WTC11 (cell line): ENCODE results near the gene SERTAD1. TPM values are rescaled to one million over a fixed set of nuclear protein-coding genes. Genes with fewer than 3 reads are reported as not detected.

ENCODE experiments used
- ATAC-seq: fragments of 200-7000 bp; cut with Tn5 transposase; 2 replicates; pipeline ENCODE4 v1.10.0; 2021; ENCODE audit warnings: mild to moderate bottlenecking, moderate library complexity
- CTCF ChIA-PET: fragments of 300-600 bp; sonication (Branson Sonifier 250); formaldehyde crosslinking; loops from one replicate; lab custom pipeline; 2021; ENCODE audit warnings: antibody characterized with exemption; lab: Charles Lee
- POLR2A ChIA-PET: fragments of 350-600 bp; sonication (Branson Sonifier 250); formaldehyde crosslinking; loops from one replicate; lab custom pipeline; 2021; ENCODE audit warnings: antibody characterized with exemption; lab: Charles Lee
- DNase-seq: peaks from one replicate; pipeline ENCODE4 v3.0.0; 2021; ENCODE audit warnings: low spot score
- H3K27ac Mint-ChIP-seq: 2 replicates; pipeline ENCODE4 v1.8.0; 2021; ENCODE audit warnings: mixed read lengths
- H3K27me3 Mint-ChIP-seq: 2 replicates; pipeline ENCODE4 v1.8.0; 2021; ENCODE audit warnings: low read depth, mild to moderate bottlenecking, moderate library complexity, mixed read lengths
- H3K36me3 Mint-ChIP-seq: 2 replicates; pipeline ENCODE4 v1.8.0; 2021; ENCODE audit warnings: mixed read lengths
- H3K4me1 Mint-ChIP-seq: 2 replicates; pipeline ENCODE4 v1.8.0; 2022; ENCODE audit warnings: mixed read lengths
- H3K4me3 Mint-ChIP-seq: 2 replicates; pipeline ENCODE4 v1.8.0; 2021; ENCODE audit warnings: mild to moderate bottlenecking, moderate library complexity, mixed read lengths
- H3K9me3 Mint-ChIP-seq: 2 replicates; pipeline ENCODE4 v1.8.0; 2021; ENCODE audit warnings: mixed read lengths
- CREB1 ChIP-seq: sonication (generic); formaldehyde crosslinking; IDR thresholded peaks from 2 replicates; pipeline ENCODE4 v1.8.0; 2023; ENCODE audit warnings: mild to moderate bottlenecking, missing genetic modification reagents
- JUN ChIP-seq: sonication (generic); formaldehyde crosslinking; IDR thresholded peaks from 2 replicates; pipeline ENCODE4 v1.8.0; 2023; ENCODE audit warnings: mild to moderate bottlenecking, missing genetic modification reagents
- NFYB ChIP-seq: sonication (generic); formaldehyde crosslinking; conservative IDR thresholded peaks from 2 replicates; pipeline ENCODE4 v1.8.0; 2022; ENCODE audit warnings: low read depth, missing genetic modification reagents
- NR1H2 ChIP-seq: sonication (generic); formaldehyde crosslinking; IDR thresholded peaks from 2 replicates; pipeline ENCODE4 v1.9.0; 2021; ENCODE audit warnings: mild to moderate bottlenecking, moderate library complexity, missing genetic modification reagents
- NR2C2 ChIP-seq: sonication (generic); formaldehyde crosslinking; IDR thresholded peaks from 2 replicates; pipeline ENCODE4 v1.8.0; 2022; ENCODE audit warnings: mild to moderate bottlenecking, missing genetic modification reagents
- RELA ChIP-seq: sonication (generic); formaldehyde crosslinking; IDR thresholded peaks from 2 replicates; pipeline ENCODE4 v1.8.1; 2022; ENCODE audit warnings: missing genetic modification reagents, mild to moderate bottlenecking, borderline replicate concordance
- SMAD4 ChIP-seq: sonication (generic); formaldehyde crosslinking; IDR thresholded peaks from 2 replicates; pipeline ENCODE4 v1.8.0; 2022; ENCODE audit warnings: mild to moderate bottlenecking, missing genetic modification reagents
- TCF7 ChIP-seq: sonication (generic); formaldehyde crosslinking; IDR thresholded peaks from 2 replicates; pipeline ENCODE4 v1.8.0; 2022; ENCODE audit warnings: mild to moderate bottlenecking, low read depth, missing genetic modification reagents, moderate library complexity
- ZNF138 ChIP-seq: sonication (generic); formaldehyde crosslinking; conservative IDR thresholded peaks from 2 replicates; pipeline ENCODE4 v1.8.1; 2022; ENCODE audit warnings: mild to moderate bottlenecking, moderate library complexity, missing genetic modification reagents
- ZNF317 ChIP-seq: sonication (generic); formaldehyde crosslinking; IDR thresholded peaks from 2 replicates; pipeline ENCODE4 v1.8.1; 2023; ENCODE audit warnings: low read depth, mild to moderate bottlenecking, moderate library complexity, missing genetic modification reagents, borderline replicate concordance
- ZNF416 ChIP-seq: fragments of 250-450 bp; sonication (Bioruptor Pico); IDR thresholded peaks from 2 replicates; pipeline ENCODE4 v1.9.0; 2021; ENCODE audit warnings: mild to moderate bottlenecking, inconsistent platforms
- ZNF671 ChIP-seq: fragments of 250-450 bp; sonication (Bioruptor Pico); IDR thresholded peaks from 2 replicates; pipeline ENCODE4 v1.8.0; 2021; ENCODE audit warnings: mild to moderate bottlenecking
- total RNA-seq: library from RNA; stranded (reverse); gene quantifications from 3 replicates; pipeline ENCODE4 v1.2.3, GENCODE V29; 2021
- TF ChIP-seq, protein P1 (sequence below): sonication (generic); formaldehyde crosslinking; IDR thresholded peaks from 2 replicates; pipeline ENCODE4 v1.8.0; 2022; ENCODE audit warnings: mild to moderate bottlenecking, missing genetic modification reagents
- TF ChIP-seq, protein P2 (sequence below): sonication (generic); formaldehyde crosslinking; IDR thresholded peaks from 2 replicates; pipeline ENCODE4 v1.8.1; 2022; ENCODE audit warnings: mild to moderate bottlenecking, missing genetic modification reagents, moderate library complexity, borderline replicate concordance
- TF ChIP-seq, protein P3 (sequence below): sonication (generic); formaldehyde crosslinking; IDR thresholded peaks from 2 replicates; pipeline ENCODE4 v1.8.0; 2023; ENCODE audit warnings: missing genetic modification reagents
- TF ChIP-seq, protein P4 (sequence below): sonication (generic); formaldehyde crosslinking; IDR thresholded peaks from 2 replicates; pipeline ENCODE4 v1.8.0; 2022; ENCODE audit warnings: mild to moderate bottlenecking, missing genetic modification reagents
- TF ChIP-seq, protein P5 (sequence below): fragments of 250-450 bp; sonication (Bioruptor Pico); IDR thresholded peaks from 2 replicates; pipeline ENCODE4 v1.9.0; 2021; ENCODE audit warnings: mild to moderate bottlenecking
- TF ChIP-seq, protein P6 (sequence below): sonication (generic); formaldehyde crosslinking; IDR thresholded peaks from 2 replicates; pipeline ENCODE4 v1.8.1; 2022; ENCODE audit warnings: low read depth, mild to moderate bottlenecking, moderate library complexity, missing genetic modification reagents, borderline replicate concordance

The SERTAD1 gene
- total RNA-seq, 1 experiment from 2014 or later, result 6.8 TPM

DNA sequence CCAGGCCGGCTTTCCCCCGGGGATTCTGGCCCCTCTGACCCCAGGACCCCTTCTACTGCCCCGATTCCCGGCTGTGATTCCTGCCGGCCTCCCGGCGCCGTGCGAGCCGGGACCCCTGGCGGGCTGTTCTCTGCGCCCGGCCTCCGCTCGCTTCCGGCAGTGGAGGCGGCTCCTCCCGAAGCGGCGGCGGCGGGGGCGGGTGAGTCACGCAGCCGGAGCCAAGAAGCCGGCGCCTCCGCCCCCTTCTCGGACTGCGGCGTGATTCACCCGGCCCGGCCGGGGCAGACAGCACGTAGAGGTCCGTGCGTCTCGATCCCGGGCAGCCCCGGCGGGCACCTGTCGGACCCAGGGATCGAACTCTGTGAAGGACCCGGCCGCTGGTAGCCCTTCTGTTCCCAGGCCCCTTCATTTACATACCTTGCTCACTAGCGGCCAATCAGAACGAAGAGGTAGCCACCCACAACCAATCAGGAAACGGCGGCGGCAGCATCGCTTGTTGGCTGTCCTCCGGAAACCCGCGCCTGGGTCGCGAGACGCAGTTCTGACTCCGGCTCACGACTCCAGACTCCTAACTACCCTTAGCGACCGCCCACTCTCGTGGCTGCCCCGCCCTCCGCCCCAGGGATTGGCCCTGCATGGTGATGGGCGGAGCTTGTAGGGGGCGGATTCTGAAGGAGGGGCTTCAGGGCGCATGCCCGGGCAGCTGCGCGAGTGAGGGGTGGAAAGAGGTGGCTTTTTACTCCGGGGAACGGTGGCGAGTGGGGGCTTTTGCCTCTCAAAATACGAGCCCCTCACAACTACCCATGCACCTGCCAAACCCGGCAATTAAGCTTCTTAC lies at the start of gene SERTAD1 (continued):
- no peak for TF ChIP-seq ZNF317 (CRISPR knock-in tag)
- no peak for TF ChIP-seq ZNF416
- TF ChIP-seq, all 79 proteins: peak for 14

DNA sequence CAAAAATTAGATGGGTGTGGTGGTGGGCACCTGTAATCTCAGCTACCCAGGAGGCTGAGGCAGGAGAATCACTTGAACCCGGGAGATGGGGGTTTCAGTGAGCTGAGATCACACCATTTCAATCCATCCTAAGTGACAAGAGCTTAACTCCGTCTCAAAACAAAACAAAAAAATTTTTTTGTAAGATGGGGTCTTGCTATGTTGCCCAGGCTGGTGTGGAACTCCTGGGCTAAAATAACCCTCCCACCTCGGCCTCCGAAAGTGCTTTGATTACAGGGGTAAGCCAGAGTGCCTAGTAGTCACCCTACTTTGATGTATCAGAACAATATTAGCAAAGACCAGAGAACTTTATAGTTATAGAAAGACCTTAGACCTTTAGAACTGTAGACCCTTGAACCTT lies 48.9 kb upstream of the SERTAD1 start:
- no peaks in the 10 kb centered on the region for H3K4me1 Mint-ChIP-seq
- no peaks in the 10 kb centered on the region for H3K36me3 Mint-ChIP-seq
- ChIA-PET POLR2A (no interaction called here), CTCF (no interaction called here)
- no peak overlapping the region for H3K27ac Mint-ChIP-seq
- no peaks in the 10 kb centered on the region for H3K9me3 Mint-ChIP-seq
- TF ChIP-seq, protein P1, sequence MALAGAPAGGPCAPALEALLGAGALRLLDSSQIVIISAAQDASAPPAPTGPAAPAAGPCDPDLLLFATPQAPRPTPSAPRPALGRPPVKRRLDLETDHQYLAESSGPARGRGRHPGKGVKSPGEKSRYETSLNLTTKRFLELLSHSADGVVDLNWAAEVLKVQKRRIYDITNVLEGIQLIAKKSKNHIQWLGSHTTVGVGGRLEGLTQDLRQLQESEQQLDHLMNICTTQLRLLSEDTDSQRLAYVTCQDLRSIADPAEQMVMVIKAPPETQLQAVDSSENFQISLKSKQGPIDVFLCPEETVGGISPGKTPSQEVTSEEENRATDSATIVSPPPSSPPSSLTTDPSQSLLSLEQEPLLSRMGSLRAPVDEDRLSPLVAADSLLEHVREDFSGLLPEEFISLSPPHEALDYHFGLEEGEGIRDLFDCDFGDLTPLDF, result no peak
- TF ChIP-seq TCF7 (CRISPR knock-in tag) (no peak), JUN (CRISPR knock-in tag) (no peak), ZNF138 (CRISPR knock-in tag) (no peak), SMAD4 (CRISPR knock-in tag) (no peak), ZNF671 (no peak), CREB1 (no peak), RELA (CRISPR knock-in tag) (no peak), NR1H2 (CRISPR knock-in tag) (no peak), NR2C2 (CRISPR knock-in tag) (no peak), NFYB (CRISPR knock-in tag) (no peak)
- TF ChIP-seq, protein P2, sequence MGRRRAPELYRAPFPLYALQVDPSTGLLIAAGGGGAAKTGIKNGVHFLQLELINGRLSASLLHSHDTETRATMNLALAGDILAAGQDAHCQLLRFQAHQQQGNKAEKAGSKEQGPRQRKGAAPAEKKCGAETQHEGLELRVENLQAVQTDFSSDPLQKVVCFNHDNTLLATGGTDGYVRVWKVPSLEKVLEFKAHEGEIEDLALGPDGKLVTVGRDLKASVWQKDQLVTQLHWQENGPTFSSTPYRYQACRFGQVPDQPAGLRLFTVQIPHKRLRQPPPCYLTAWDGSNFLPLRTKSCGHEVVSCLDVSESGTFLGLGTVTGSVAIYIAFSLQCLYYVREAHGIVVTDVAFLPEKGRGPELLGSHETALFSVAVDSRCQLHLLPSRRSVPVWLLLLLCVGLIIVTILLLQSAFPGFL (CRISPR knock-in tag), result no peak
- TF ChIP-seq, protein P3, sequence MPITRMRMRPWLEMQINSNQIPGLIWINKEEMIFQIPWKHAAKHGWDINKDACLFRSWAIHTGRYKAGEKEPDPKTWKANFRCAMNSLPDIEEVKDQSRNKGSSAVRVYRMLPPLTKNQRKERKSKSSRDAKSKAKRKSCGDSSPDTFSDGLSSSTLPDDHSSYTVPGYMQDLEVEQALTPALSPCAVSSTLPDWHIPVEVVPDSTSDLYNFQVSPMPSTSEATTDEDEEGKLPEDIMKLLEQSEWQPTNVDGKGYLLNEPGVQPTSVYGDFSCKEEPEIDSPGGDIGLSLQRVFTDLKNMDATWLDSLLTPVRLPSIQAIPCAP (CRISPR knock-in tag), result no peak
- TF ChIP-seq, protein P4, sequence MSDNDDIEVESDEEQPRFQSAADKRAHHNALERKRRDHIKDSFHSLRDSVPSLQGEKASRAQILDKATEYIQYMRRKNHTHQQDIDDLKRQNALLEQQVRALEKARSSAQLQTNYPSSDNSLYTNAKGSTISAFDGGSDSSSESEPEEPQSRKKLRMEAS (CRISPR knock-in tag), result no peak
- TF ChIP-seq, protein P5, sequence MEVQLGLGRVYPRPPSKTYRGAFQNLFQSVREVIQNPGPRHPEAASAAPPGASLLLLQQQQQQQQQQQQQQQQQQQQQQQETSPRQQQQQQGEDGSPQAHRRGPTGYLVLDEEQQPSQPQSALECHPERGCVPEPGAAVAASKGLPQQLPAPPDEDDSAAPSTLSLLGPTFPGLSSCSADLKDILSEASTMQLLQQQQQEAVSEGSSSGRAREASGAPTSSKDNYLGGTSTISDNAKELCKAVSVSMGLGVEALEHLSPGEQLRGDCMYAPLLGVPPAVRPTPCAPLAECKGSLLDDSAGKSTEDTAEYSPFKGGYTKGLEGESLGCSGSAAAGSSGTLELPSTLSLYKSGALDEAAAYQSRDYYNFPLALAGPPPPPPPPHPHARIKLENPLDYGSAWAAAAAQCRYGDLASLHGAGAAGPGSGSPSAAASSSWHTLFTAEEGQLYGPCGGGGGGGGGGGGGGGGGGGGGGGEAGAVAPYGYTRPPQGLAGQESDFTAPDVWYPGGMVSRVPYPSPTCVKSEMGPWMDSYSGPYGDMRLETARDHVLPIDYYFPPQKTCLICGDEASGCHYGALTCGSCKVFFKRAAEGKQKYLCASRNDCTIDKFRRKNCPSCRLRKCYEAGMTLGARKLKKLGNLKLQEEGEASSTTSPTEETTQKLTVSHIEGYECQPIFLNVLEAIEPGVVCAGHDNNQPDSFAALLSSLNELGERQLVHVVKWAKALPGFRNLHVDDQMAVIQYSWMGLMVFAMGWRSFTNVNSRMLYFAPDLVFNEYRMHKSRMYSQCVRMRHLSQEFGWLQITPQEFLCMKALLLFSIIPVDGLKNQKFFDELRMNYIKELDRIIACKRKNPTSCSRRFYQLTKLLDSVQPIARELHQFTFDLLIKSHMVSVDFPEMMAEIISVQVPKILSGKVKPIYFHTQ, result no peak
- TF ChIP-seq, protein P6, sequence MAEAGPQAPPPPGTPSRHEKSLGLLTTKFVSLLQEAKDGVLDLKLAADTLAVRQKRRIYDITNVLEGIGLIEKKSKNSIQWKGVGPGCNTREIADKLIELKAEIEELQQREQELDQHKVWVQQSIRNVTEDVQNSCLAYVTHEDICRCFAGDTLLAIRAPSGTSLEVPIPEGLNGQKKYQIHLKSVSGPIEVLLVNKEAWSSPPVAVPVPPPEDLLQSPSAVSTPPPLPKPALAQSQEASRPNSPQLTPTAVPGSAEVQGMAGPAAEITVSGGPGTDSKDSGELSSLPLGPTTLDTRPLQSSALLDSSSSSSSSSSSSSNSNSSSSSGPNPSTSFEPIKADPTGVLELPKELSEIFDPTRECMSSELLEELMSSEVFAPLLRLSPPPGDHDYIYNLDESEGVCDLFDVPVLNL (CRISPR knock-in tag), result no peak
- peaks cover 7% of the 10 kb centered on the region for H3K27me3 Mint-ChIP-seq
- H3K4me3 Mint-ChIP-seq, result no peak overlapping the region
- no peak for ATAC-seq
- DNase-seq, result no peak
